ENCODE data around the gene ZNF556. TPM values are rescaled to one million over a fixed set of nuclear protein-coding genes. Genes with fewer than 3 reads are reported as not detected.
A peak's percentile ranks its signal among the peaks of the same experiment; 100 is the strongest.

The ZNF556 gene
- total and polyA plus RNA-seq, 4 donors = 0.02 to 0.09 TPM; not detected in 2

DNA sequence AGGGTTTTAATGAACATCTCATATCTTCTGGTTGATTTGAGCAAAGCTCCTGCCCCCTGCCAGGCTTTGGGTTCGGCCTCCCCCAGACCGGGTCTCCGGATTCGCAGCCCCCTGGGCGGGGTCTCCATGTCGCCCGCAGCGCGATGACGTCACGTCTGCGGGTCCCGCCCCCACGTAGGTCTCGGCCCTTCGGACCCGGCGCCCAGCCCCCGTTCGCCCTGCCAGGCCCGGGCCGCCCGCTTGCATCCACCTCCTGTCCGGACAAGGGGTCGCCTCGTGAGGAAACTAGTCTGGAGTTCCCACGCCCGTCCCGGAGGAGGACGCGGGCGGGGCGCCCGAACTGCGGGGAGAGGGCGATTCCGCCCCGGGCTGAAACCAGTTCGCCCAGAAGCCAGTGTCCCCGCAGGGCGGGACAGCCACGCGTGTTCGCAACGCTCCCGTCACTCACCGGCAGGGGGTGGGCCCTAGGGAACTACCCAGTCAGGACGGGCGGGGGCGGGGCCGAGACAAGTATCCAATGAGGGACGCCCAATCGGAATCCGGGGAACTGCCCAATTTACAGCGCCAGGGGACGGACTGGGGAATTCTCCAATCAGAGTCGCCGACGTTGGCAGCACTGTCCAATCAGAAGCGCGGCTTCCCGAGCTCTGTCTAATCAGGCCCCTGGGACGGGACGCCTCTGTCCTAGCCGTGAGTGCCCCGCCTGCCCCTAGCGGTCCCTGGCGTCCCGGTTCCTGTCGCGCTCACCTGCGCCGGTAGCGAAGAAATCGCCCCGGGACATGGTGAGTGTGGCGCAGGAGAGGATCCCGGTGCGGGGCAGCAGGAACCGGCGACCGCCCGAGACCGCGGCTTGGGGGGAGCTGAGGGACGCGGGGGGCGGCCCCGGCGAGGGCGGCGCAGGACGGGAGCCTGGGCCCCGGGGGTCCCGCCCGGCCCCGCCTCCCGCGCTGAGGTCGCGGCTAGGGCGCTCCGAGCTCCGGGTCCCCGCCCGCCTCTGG, 26.0 kb upstream of the ZNF556 start, which contains the start of gene ZNF555:
Gene ZNF555 (plus strand): TSS at position 682 of the 998 bp plus-strand sequence. CDS start 98 bp downstream, at position 780.
- Histone ChIP-seq H3K36me3 (ENCODE audit: control insufficient read depth in 4 of 4, insufficient read depth in 4 of 4, low read length in 4 of 4) (peaks cover 0 to 28% (median 12%) of the 10 kb centered on the region in 4 donors), H3K27ac (ENCODE audit: low read depth in 1 of 2, low read length in 1 of 2) (peak within 1 kb of the TSS; percentile 97 to 98), H3K27me3 (ENCODE audit: control insufficient read depth in 3 of 3, insufficient read depth in 3 of 3, low read length in 2 of 3) (no peaks in the 10 kb centered on the region), H3K4me1 (ENCODE audit: control insufficient read depth in 5 of 5, insufficient read depth in 5 of 5, low read length in 5 of 5) (peaks cover 0 to 9% (median 6%) of the 10 kb centered on the region in 5 donors), H3K4me3 (peak within 1 kb of the TSS; percentile 97), H3K9me3 (ENCODE audit: control insufficient read depth in 4 of 4, insufficient read depth in 3 of 4, low read length in 3 of 4) (peaks cover 0 to 18% (median 6%) of the 10 kb centered on the region in 4 donors), H3K9ac (ENCODE audit: insufficient read depth in 1 of 2, low read length in 2 of 2) (peak within 1 kb of the TSS; percentile 63 to 75)
- WGBS, 2 donors = 0 to 1% methylated on average over 88 to 106 of the region's 106 CpGs
- DNase-seq (peak; percentile 100), ATAC-seq (ENCODE audit: insufficient read depth, low FRiP score) (peak; percentile 96)
- TF ChIP-seq, protein P1, sequence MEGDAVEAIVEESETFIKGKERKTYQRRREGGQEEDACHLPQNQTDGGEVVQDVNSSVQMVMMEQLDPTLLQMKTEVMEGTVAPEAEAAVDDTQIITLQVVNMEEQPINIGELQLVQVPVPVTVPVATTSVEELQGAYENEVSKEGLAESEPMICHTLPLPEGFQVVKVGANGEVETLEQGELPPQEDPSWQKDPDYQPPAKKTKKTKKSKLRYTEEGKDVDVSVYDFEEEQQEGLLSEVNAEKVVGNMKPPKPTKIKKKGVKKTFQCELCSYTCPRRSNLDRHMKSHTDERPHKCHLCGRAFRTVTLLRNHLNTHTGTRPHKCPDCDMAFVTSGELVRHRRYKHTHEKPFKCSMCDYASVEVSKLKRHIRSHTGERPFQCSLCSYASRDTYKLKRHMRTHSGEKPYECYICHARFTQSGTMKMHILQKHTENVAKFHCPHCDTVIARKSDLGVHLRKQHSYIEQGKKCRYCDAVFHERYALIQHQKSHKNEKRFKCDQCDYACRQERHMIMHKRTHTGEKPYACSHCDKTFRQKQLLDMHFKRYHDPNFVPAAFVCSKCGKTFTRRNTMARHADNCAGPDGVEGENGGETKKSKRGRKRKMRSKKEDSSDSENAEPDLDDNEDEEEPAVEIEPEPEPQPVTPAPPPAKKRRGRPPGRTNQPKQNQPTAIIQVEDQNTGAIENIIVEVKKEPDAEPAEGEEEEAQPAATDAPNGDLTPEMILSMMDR (IDR thresholded peaks at IDR 0.05; ENCODE audit: control extremely low read depth, extremely low read depth) = peak; percentile 40

DNA sequence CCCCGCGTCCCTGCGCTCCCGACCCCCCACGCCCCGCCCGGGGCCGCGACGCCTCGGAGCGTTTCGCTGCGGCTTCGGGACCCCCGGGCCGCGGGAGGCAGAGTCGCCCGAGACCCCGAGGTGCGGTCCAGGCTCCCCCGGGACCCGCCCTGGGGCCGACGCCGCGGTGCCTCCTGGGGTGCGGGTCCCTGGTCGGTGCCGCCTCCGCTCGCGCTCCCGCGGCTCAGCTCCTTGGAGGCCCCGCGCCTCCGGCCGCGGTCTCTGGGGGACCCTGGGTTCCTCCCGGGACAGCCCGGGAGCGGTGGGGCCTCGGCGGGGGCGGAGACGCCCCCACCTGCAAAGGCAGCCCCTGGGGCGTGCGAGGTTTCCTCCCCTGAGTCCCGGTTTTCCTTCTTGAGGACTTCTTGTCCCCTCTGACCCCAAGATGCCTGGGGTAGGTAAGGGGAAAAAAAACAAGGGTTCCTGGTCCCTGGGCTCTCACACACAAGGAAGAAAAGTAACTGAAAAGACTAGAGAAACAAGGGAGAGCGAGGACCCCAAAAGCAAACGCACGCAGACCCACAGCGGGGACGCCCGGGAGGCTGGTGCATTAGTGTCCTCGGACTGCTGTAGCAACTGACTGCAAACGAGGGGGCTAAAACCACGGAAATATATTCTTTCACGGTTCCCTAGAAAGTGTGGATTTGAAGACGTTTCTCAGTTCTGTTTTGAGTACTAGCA, 25.1 kb upstream of the ZNF556 start:
- Histone ChIP-seq H3K36me3 (ENCODE audit: control insufficient read depth in 4 of 4, insufficient read depth in 4 of 4, low read length in 4 of 4) (peaks cover 0 to 28% (median 11%) of the 10 kb centered on the region in 4 donors), H3K27ac (ENCODE audit: low read depth in 1 of 2, low read length in 1 of 2) (peak overlapping the region; percentile 88), H3K9ac (ENCODE audit: insufficient read depth in 1 of 2, low read length in 2 of 2) (peak overlapping the region; percentile 56 to 70), H3K4me3 (peak overlapping the region; percentile 97), H3K27me3 (ENCODE audit: control insufficient read depth in 3 of 3, insufficient read depth in 3 of 3, low read length in 2 of 3) (no peaks in the 10 kb centered on the region), H3K4me1 (ENCODE audit: control insufficient read depth in 5 of 5, insufficient read depth in 5 of 5, low read length in 5 of 5) (peaks cover 0 to 9% (median 6%) of the 10 kb centered on the region in 5 donors), H3K9me3 (ENCODE audit: control insufficient read depth in 4 of 4, insufficient read depth in 3 of 4, low read length in 3 of 4) (peaks cover 0 to 20% (median 5%) of the 10 kb centered on the region in 4 donors)
- peak in 1 of 3 donors; percentile 13 for DNase-seq
- ATAC-seq (ENCODE audit: insufficient read depth, low FRiP score) = no peak
- 2 to 3% methylated on average over 33 to 62 of the region's 62 CpGs for WGBS, 2 donors
- TF ChIP-seq, protein P1 (IDR thresholded peaks at IDR 0.05; ENCODE audit: control extremely low read depth, extremely low read depth) = no peak

DNA sequence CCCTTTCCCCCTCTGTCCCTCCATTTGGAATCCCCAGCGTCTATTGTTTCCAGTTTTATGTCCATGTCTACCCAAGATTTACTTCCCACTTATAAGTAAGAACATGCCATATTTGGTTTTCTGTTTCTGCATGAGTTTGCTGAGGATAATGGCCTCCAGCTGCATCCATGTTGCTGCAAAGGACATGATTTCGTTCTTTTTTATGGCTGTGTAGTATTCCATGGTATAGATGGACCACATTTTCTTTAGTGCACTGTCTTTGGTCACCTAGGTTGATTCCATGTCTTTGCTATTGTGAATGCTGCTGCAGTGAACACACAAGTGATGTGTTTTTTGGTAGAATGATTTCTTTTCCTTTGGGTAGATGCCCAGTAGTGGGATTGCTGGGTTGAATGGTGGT, 22.0 kb upstream of the ZNF556 start:
- H3K36me3 ChIP-seq (ENCODE audit: control insufficient read depth in 4 of 4, insufficient read depth in 4 of 4, low read length in 4 of 4) = peaks cover 0 to 37% (median 16%) of the 10 kb centered on the region in 4 donors
- no peak overlapping the region for H3K27ac ChIP-seq (ENCODE audit: low read depth in 1 of 2, low read length in 1 of 2)
- H3K9ac ChIP-seq (ENCODE audit: insufficient read depth in 1 of 2, low read length in 2 of 2) = no peak overlapping the region
- H3K27me3 ChIP-seq (ENCODE audit: control insufficient read depth in 3 of 3, insufficient read depth in 3 of 3, low read length in 2 of 3) = no peaks in the 10 kb centered on the region
- no peak for DNase-seq
- peaks cover 0 to 28% (median 11%) of the 10 kb centered on the region in 4 donors for H3K9me3 ChIP-seq (ENCODE audit: control insufficient read depth in 4 of 4, insufficient read depth in 3 of 4, low read length in 3 of 4)
- H3K4me1 ChIP-seq (ENCODE audit: control insufficient read depth in 5 of 5, insufficient read depth in 5 of 5, low read length in 5 of 5) = peaks cover 0 to 9% (median 6%) of the 10 kb centered on the region in 5 donors
- no peak for ATAC-seq (ENCODE audit: insufficient read depth, low FRiP score)
- TF ChIP-seq, protein P1 (IDR thresholded peaks at IDR 0.05; ENCODE audit: control extremely low read depth, extremely low read depth) = no peak
- H3K4me3 ChIP-seq = no peak overlapping the region
- WGBS, 2 donors = 94 to 97% methylated on average over 2 of the region's 2 CpGs

Measured in lung (tissue), 12 donors.